ENCODE measurements around the gene RSPH3. TPM values are rescaled to one million over a fixed set of nuclear protein-coding genes. Genes with fewer than 3 reads are reported as not detected.

The RSPH3 gene
- total and polyA plus RNA-seq, 2 of the 13 experiments (the other 11 are each of a cell fraction or from before 2014, with no cell fraction given): 1.3 to 3.5 TPM

GRCh38 chr6:159030168-159030567 is 30.2 kb upstream of the RSPH3 start (continued):
- TF ChIP-seq PRMT3 (CRISPR knock-in tag; IDR thresholded peaks at IDR 0.05; ENCODE audit: borderline replicate concordance, low read depth) (no peak), IRF2 (CRISPR knock-in tag; IDR thresholded peaks at IDR 0.05) (no peak), ZIK1 (CRISPR knock-in tag; IDR thresholded peaks at IDR 0.05; ENCODE audit: borderline replicate concordance, low read depth) (no peak), PHF8 (CRISPR knock-in tag; IDR thresholded peaks at IDR 0.05) (no peak), ZBTB14 (CRISPR knock-in tag; IDR thresholded peaks at IDR 0.05) (no peak), CSRNP1 (CRISPR knock-in tag; IDR thresholded peaks at IDR 0.05) (no peak), POGK (CRISPR knock-in tag; conservative IDR thresholded peaks at IDR 0.05) (no peak), PAWR (CRISPR knock-in tag; IDR thresholded peaks at IDR 0.05; ENCODE audit: borderline replicate concordance) (no peak), SRSF9 (IDR thresholded peaks at IDR 0.05; ENCODE audit: borderline replicate concordance, insufficient read depth, low read depth, low read length, poor library complexity, severe bottlenecking) (no peak), AGO1 (IDR thresholded peaks at IDR 0.05; ENCODE audit: low read depth, low read length, poor library complexity, severe bottlenecking) (no peak), ZNF597 (CRISPR knock-in tag; IDR thresholded peaks at IDR 0.05) (no peak), NFE2 (CRISPR knock-in tag; IDR thresholded peaks at IDR 0.05) (no peak), EED (CRISPR knock-in tag; IDR thresholded peaks at IDR 0.05) (no peak), IRF9 (CRISPR knock-in tag; IDR thresholded peaks at IDR 0.05; ENCODE audit: borderline replicate concordance) (no peak), ZBTB4 (CRISPR knock-in tag; IDR thresholded peaks at IDR 0.05; ENCODE audit: borderline replicate concordance) (no peak)
